Immature natural killer cell (primary cell): ENCODE results near the gene SLC5A10. TPM values are rescaled to one million over a fixed set of nuclear protein-coding genes. Genes with fewer than 3 reads are reported as not detected.

Source experiments
- DNase-seq, 3 donors: peaks; one replicate each; pipeline ENCODE4 v3.0.0; 2022; ENCODE audit warnings: mixed read lengths in 1 of 3
- H3K27ac Mint-ChIP-seq, 6 donors: one replicate each; pipeline ENCODE4 v1.8.0; 2020; ENCODE audit warnings: mixed read lengths in 6 of 6, mild to moderate bottlenecking in 5 of 6, inconsistent platforms in 4 of 6, moderate library complexity in 3 of 6
- H3K27me3 Mint-ChIP-seq, 3 donors: one replicate each; pipeline ENCODE4 v1.8.0; 2020 to 2021; ENCODE audit warnings: low read depth in 3 of 3, mild to moderate bottlenecking in 3 of 3, mixed read lengths in 3 of 3, moderate library complexity in 3 of 3, inconsistent platforms in 1 of 3
- H3K36me3 Mint-ChIP-seq, 3 donors: one replicate each; pipeline ENCODE4 v1.8.0; 2020; ENCODE audit warnings: mixed read lengths in 3 of 3, inconsistent platforms in 2 of 3, mild to moderate bottlenecking in 2 of 3
- H3K4me1 Mint-ChIP-seq, 2 donors: one replicate each; pipeline ENCODE4 v1.8.0; 2020; ENCODE audit warnings: inconsistent platforms in 2 of 2, mild to moderate bottlenecking in 2 of 2, mixed read lengths in 2 of 2, moderate library complexity in 1 of 2
- H3K4me3 Mint-ChIP-seq, 5 donors: one replicate each; pipeline ENCODE4 v1.8.0; 2020; ENCODE audit warnings: mild to moderate bottlenecking in 5 of 5, mixed read lengths in 5 of 5, inconsistent platforms in 3 of 5, moderate library complexity in 3 of 5
- H3K9me3 Mint-ChIP-seq, 6 donors: one replicate each; pipeline ENCODE4 v1.8.0; 2020; ENCODE audit warnings: mild to moderate bottlenecking in 6 of 6, mixed read lengths in 6 of 6, inconsistent platforms in 4 of 6, moderate library complexity in 3 of 6
- polyA plus RNA-seq, 3 donors: library from polyadenylated mRNA; unstranded; fragments of 300-500 nt; fragmentation: Illumina TruSeq; gene quantifications; one replicate each; pipeline ENCODE4 v1.2.3, GENCODE V29; 2021

SLC5A10 gene
- polyA plus RNA-seq, 3 donors from 2014 or later: not detected

DNA sequence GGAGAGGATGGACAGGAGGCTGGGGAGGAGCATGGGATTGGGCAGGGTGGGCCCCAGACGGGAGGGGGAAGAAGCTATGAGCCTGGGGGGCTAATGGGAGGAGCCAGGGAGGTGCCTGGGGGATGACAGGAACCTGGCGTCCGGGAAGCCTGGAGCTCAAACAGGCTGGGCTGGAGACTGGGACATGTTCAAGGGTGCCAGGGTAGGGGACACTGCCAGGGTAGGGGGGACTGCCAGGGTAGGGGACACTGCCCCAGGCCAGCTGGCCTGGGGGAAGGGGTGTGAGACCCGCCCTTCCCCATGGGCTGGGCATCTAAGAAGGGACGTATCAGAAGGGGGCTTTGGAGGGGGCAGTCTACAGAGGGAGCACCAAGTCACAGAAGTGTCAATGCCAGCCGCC, 59.6 kb downstream of the SLC5A10 start:
- Mint-ChIP-seq H3K27me3 (peaks cover 2 to 7% (median 6%) of the 10 kb centered on the region in 3 donors), H3K9me3 (no peaks in the 10 kb centered on the region), H3K36me3 (no peaks in the 10 kb centered on the region), H3K4me3 (no peak overlapping the region), H3K4me1 (no peaks in the 10 kb centered on the region), H3K27ac (no peak overlapping the region)
- no peak for DNase-seq

DNA sequence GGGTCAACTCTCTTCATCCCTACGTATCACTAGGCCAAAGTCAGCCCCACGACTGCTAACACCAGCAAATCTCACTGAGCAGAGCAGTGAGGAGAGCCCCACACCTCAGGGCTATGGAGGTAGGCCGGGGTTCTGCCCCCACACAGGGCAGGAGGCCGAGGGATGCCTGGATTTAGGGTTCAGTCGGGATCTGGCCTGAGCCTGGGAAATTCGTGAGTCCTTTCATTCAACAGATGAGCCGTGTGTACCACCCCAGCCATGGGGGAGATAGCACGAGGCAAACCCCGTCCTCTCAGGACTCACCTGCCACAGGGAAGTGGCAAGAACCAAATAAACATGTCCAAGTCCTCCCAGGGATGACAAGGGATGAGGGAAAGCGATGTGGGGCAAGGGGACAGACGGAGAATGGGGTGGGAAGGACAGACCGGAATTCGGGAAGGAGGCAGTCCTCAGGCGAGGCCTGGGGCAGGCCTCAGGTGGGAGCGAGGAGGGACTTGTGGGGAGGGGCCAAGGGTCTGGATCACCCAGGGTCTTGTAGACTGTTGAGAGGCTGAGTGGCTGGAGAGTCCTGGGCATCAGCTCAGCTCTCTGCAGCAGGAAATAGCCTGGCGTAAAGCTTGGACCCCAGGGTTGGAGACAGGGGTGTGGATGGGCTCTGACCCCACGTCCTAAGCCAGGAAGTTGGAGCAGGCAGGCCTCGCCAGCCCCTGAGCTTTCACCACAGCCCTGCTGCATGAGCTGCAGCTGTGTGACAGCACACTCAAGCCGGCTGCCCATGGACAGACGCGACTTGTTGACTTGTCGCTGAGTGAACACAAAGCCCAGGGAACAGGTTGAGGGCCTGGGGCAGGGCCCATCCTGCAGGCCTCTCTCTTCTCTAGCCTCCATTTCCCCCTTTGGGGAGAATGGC, 60.5 kb downstream of the SLC5A10 start:
- Mint-ChIP-seq H3K9me3 (no peaks in the 10 kb centered on the region), H3K27me3 (peaks cover 3 to 6% (median 6%) of the 10 kb centered on the region in 3 donors), H3K4me3 (no peak overlapping the region), H3K27ac (peak overlapping the region in 1 of 6 donors; percentile 20), H3K4me1 (no peaks in the 10 kb centered on the region), H3K36me3 (no peaks in the 10 kb centered on the region)
- DNase-seq: no peak

DNA sequence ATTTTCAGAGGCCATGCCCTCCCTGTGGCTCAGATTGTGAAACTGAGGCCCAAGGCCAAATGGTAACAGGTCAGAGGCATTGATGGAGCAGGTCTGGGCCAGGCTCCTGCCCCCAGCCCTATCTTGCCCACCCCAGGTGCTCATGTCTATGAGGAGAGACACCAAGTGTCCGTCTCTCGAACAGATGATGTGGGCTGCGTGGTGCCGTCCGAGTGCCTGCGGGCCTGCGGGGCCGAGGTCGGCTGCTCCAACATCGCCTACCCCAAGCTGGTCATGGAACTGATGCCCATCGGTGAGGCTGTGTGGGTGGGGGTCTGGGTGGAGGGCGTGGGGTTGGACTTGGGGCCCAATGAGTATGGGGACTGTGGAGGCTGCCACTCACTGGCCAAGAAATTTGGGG, 61.3 kb downstream of the SLC5A10 start:
- no peaks in the 10 kb centered on the region for H3K9me3 Mint-ChIP-seq
- no peak for DNase-seq
- peaks cover 3 to 6% (median 3%) of the 10 kb centered on the region in 3 donors for H3K27me3 Mint-ChIP-seq
- H3K4me3 Mint-ChIP-seq: no peak overlapping the region
- no peaks in the 10 kb centered on the region for H3K4me1 Mint-ChIP-seq
- no peak overlapping the region for H3K27ac Mint-ChIP-seq
- no peaks in the 10 kb centered on the region for H3K36me3 Mint-ChIP-seq

DNA sequence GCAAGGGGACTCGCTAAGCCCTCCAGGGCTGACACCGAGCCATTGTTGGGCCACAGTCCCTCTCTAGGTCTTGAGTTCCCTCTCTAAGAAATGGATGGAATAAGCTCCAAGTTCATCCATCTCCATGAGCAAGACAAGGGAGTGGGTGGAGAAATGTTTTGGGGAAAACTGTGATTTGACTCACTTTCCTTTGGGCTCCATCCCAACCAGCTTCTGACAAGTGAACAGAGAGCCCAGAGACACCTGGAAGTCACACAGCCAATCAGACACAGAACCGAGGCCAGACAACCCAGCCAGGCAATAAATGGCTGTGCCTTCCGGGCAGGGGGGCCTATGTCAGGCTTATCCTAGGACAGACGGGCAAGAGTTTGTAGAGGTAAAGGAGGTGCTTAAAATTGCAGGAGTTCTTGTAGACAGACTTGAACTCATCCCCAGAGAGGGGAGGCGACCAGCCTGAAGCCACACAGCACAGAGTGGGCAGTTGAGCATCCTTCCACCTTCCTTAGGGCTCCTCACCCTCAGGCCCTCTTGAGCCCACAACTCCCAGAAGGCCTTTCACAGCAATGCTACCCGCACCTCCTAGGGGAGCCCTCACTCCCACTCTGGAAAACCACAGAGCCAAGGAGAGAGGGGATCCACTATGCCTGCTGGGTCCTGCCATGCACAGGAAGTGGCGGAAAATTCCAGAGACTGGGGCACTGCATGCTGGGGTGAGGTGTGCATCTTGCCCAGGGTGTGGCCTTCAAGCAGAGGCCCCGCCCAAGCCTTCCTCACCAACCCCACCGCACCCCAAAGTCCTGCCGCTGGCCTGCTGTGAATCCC, 62.1 kb downstream of the SLC5A10 start:
- no peak for DNase-seq
- Mint-ChIP-seq H3K9me3 (no peaks in the 10 kb centered on the region), H3K27ac (peak overlapping the region in 1 of 6 donors; percentile 88), H3K27me3 (peaks cover 3 to 6% (median 5%) of the 10 kb centered on the region in 3 donors), H3K4me3 (no peak overlapping the region), H3K4me1 (no peaks in the 10 kb centered on the region), H3K36me3 (peaks cover 0 to 3% (median 0%) of the 10 kb centered on the region in 3 donors)

DNA sequence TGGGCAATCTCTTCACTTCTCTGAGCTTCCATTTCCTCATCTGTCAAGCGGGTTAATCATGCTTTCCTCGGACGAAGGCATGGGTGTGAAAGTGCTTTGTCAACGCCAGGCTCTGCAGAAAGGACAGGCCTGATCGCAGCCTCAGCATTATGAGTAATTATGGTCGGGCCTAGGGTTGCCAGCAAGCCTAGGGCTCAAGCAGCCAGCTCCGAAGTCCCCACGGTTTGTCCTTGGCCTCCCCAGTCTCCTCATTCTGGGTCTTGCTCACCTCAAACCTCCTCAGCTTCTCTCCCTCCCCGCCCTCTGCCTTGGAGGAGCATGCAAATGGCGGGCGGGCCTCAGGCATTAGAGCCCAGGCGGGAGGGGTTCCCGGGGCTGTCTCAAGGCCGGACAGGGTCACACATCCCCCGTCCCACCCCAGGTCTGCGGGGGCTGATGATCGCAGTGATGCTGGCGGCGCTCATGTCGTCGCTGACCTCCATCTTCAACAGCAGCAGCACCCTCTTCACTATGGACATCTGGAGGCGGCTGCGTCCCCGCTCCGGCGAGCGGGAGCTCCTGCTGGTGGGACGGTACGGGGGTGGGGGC, 62.8 kb downstream of the SLC5A10 start:
- Mint-ChIP-seq H3K27ac (no peak overlapping the region), H3K4me3 (no peak overlapping the region), H3K4me1 (no peaks in the 10 kb centered on the region), H3K27me3 (peaks cover 3 to 6% (median 5%) of the 10 kb centered on the region in 3 donors), H3K36me3 (peaks cover 0 to 3% (median 0%) of the 10 kb centered on the region in 3 donors), H3K9me3 (no peaks in the 10 kb centered on the region)
- no peak for DNase-seq

DNA sequence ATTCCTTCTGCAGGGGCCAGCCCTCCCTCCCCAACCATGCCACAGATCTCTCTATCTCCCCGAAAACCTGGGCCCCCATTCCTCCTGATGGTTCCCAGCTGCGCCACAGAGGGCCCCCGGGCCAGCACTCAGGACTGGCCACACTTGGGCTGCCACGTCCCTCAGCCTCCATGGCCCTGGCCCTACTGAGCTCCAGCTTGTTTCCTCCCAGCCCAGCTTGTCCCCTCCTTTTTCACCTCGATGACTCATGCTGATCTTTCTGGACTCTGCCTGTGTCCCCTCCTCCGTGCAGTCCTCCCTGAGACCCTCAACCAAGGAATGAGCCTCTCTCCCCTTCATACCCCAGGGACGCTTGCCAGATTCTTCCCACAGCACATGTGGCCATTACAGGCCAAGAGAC, 63.5 kb downstream of the SLC5A10 start:
- Mint-ChIP-seq H3K4me3 (no peak overlapping the region), H3K36me3 (peaks cover 0 to 3% (median 2%) of the 10 kb centered on the region in 3 donors), H3K4me1 (no peaks in the 10 kb centered on the region), H3K27me3 (peaks cover 3 to 6% (median 5%) of the 10 kb centered on the region in 3 donors), H3K9me3 (no peaks in the 10 kb centered on the region), H3K27ac (peak overlapping the region in 1 of 6 donors; percentile 45)
- DNase-seq: no peak

DNA sequence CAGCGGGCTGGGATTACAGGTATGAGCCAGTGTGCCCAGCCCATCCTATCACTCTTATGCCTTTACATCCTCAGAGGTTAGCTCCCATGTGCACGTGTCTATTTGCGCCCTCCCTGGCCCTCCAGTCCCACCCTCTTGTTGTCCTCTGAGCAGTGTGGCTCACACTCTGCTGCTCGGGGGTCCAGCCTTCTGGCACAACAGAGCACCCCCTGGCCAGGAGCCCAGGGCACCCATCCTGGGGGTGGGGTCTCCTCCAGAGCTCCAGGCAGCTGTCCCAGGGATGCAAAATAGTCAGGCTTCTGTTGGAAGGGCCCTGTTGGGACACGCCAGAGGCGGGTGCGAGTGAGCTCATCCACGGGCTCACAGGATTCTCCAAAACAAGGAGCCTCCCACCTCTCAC, 64.3 kb downstream of the SLC5A10 start:
- Mint-ChIP-seq H3K27ac (no peak overlapping the region), H3K9me3 (no peaks in the 10 kb centered on the region), H3K27me3 (peaks cover 3 to 6% (median 5%) of the 10 kb centered on the region in 3 donors), H3K4me1 (no peaks in the 10 kb centered on the region), H3K4me3 (no peak overlapping the region), H3K36me3 (peaks cover 0 to 3% (median 3%) of the 10 kb centered on the region in 3 donors)
- no peak for DNase-seq

DNA sequence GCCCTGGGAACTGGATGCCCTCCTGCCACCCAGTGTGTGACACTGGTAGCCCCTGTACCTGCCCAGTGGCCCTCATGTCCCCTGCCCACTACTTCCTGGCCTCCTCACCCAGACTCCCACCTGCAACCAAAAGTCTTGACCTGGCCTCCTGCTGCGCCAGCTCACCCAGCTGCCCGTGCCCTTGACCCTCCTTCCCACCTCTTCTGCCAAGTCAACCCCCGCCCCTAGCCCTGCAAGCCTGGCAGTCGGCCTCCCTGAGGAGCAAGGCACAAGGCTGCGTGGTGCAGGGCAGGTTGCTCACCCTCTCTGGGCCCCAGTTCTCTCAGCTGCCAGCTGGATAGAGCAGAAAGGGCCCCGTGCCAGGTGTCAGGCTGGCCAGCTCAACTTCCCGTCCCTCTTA, 64.9 kb downstream of the SLC5A10 start:
- Mint-ChIP-seq H3K27ac (no peak overlapping the region), H3K4me1 (no peaks in the 10 kb centered on the region), H3K4me3 (no peak overlapping the region), H3K27me3 (peaks cover 3 to 6% (median 5%) of the 10 kb centered on the region in 3 donors), H3K36me3 (peaks cover 0 to 3% (median 3%) of the 10 kb centered on the region in 3 donors), H3K9me3 (no peaks in the 10 kb centered on the region)
- no peak for DNase-seq

DNA sequence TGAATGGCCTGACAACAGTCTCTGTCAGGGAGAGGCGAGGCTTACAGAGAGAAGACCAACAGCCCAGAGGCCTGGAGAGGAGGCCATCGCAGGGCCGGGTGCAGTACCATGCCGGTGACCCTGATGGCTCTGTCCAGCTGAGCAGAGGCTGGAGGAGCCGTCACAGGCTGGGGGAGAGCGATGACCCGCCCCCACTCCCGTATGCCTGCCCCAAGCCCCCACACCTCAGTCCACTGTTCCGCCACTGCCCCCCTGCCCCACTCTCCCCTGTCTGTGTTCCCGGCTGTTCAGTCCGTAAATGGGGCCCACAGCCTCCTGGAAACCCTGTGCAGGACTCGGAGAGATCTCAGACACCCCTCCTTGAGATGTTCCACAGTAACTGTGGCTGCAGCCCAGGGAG, 65.4 kb downstream of the SLC5A10 start:
- H3K9me3 Mint-ChIP-seq: no peaks in the 10 kb centered on the region
- no peak for DNase-seq
- H3K27ac Mint-ChIP-seq: no peak overlapping the region
- H3K27me3 Mint-ChIP-seq: peaks cover 0 to 6% (median 5%) of the 10 kb centered on the region in 3 donors
- no peaks in the 10 kb centered on the region for H3K4me1 Mint-ChIP-seq
- H3K36me3 Mint-ChIP-seq: peaks cover 0 to 5% (median 3%) of the 10 kb centered on the region in 3 donors
- no peak overlapping the region for H3K4me3 Mint-ChIP-seq

DNA sequence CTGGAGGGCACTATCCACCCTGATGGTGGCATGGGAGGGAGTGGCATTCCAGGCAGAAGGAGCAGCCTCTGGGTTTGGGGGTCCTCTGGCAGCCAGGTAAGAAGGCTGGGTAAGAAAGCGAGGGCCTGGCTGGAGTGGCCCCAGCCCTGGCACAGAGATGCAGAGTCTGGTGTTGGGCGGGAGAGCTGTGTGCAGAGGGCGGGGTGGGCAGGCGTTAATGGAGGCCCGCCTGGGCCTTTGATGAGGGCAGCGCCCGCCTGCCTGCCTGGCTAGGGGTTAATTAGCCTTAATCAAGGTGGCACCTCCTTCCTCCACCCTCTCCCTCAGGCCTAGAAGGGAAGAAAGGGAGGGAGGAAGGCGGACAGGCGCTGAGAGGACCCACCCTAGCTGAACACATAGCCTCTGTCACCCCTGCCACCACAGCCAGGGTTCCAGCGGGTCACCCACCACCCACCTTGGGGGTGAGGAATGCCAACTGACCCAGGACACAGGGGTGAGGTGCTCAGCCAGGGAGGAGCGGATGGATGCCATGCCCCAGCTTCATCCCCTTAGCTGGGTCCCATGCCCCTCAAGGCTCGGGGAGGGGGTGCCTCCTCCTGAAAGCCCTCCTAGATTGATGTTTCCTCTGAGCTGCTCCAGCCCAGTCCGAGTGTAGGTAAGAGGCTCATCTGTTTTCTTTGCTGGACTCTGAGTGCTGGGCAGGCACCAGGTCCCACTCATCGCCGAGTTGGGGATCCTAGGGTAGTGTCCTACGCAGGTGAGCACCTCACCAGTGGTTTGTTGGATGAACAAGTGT, 66.0 kb downstream of the SLC5A10 start:
- no peaks in the 10 kb centered on the region for H3K9me3 Mint-ChIP-seq
- peaks cover 0 to 6% (median 5%) of the 10 kb centered on the region in 3 donors for H3K27me3 Mint-ChIP-seq
- H3K27ac Mint-ChIP-seq: no peak overlapping the region
- peaks cover 0 to 8% (median 3%) of the 10 kb centered on the region in 3 donors for H3K36me3 Mint-ChIP-seq
- H3K4me1 Mint-ChIP-seq: no peaks in the 10 kb centered on the region
- no peak for DNase-seq
- H3K4me3 Mint-ChIP-seq: no peak overlapping the region

DNA sequence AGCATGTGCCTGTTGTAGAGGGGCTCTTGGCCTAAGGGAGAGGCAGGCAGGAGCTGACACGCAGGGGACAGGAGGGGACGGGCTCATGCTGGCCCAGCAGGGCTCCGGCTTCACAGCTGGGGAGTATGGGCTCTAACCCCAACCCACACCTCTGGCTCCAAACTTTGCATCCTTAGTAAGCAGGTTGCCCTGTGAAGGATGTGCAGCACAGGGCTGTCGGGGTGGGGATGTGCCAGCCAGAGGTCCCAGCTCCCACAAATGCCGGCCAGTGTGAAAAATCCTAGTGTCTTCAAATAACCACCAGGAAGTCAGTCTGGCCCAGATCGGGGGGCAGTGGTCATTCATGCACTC, 66.6 kb downstream of the SLC5A10 start:
- Mint-ChIP-seq H3K4me3 (no peak overlapping the region), H3K9me3 (no peaks in the 10 kb centered on the region), H3K27ac (no peak overlapping the region), H3K4me1 (no peaks in the 10 kb centered on the region), H3K36me3 (peaks cover 0 to 8% (median 3%) of the 10 kb centered on the region in 3 donors), H3K27me3 (peaks cover 0 to 6% (median 5%) of the 10 kb centered on the region in 3 donors)
- DNase-seq: no peak

DNA sequence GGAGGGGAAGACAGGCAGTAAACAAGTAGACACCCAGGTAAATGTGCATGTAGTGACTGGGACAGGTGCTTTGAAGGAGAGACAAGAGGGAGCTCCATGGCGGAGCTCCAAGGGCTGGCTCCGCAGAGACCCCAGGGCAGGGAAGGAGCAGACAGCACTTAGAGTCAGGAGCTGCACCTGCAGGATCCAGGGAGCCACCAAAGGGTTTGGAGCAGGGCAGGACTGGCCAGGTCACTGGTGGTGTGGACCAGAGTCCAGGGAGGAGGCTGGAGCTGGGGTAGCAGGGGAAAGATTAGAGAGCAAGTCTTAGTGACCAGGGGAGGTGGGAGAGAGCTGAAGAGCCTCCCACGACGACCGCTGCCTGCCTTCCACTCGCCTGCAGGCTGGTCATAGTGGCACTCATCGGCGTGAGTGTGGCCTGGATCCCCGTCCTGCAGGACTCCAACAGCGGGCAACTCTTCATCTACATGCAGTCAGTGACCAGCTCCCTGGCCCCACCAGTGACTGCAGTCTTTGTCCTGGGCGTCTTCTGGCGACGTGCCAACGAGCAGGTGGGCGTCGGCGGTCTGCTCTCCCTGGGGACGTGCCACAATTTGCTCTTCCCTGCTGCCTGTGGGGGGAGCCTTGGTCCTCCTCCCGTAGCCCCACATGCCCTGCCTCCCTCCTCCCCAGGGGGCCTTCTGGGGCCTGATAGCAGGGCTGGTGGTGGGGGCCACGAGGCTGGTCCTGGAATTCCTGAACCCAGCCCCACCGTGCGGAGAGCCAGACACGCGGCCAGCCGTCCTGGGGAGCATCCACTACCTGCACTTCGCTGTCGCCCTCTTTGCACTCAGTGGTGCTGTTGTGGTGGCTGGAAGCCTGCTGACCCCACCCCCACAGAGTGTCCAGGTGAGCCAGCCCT, 67.3 kb downstream of the SLC5A10 start:
- Mint-ChIP-seq H3K9me3 (no peaks in the 10 kb centered on the region), H3K27ac (no peak overlapping the region), H3K36me3 (peaks cover 0 to 8% (median 3%) of the 10 kb centered on the region in 3 donors), H3K27me3 (peaks cover 0 to 6% (median 5%) of the 10 kb centered on the region in 3 donors), H3K4me3 (no peak overlapping the region), H3K4me1 (no peaks in the 10 kb centered on the region)
- DNase-seq: no peak
